OCI-LY7 (cell line): ENCODE data around the gene CRB2. TPM values are rescaled to one million over a fixed set of nuclear protein-coding genes. Genes with fewer than 3 reads are reported as not detected.

ENCODE experiments used
- BruUV-seq: library from RNA; stranded (reverse); fragments of 400-500 nt; replicated peaks from 2 replicates; lab custom pipeline; 2021; lab: Mats Ljungman, UMichigan
- CTCF ChIA-PET: fragments of 300-600 bp; sonication (Branson Sonifier 250); formaldehyde crosslinking; loops from one replicate; lab custom pipeline; 2022; ENCODE audit warnings: antibody characterized with exemption; ENCODE audit not compliant: unreplicated experiment; lab: Charles Lee
- POLR2A ChIA-PET: fragments of 300-600 bp; sonication (Branson Sonifier 250); formaldehyde crosslinking; loops from one replicate; lab custom pipeline; 2022; ENCODE audit warnings: antibody characterized with exemption; lab: Charles Lee
- DNase-seq: peaks from one replicate; pipeline ENCODE4 v3.0.0-alpha.2; 2015; ENCODE audit warnings: low spot score
- H2AFZ ChIP-seq: fragments of 200-600 bp; sonication (generic), shearing (Covaris generic); 2 replicates; pipeline ENCODE4 v1.6.1; 2014; ENCODE audit warnings: mild to moderate bottlenecking, antibody characterized with exemption, low read length, moderate library complexity
- H3K27ac ChIP-seq: fragments of 200-600 bp; sonication (generic); 2 replicates; pipeline ENCODE4 v1.5.1; 2014; ENCODE audit warnings: mixed run types, low read depth, mild to moderate bottlenecking, moderate library complexity, low read length, inconsistent platforms; ENCODE audit not compliant: poor library complexity, severe bottlenecking
- H3K36me3 ChIP-seq: fragments of 200-600 bp; sonication (generic); 2 replicates; pipeline ENCODE4 v1.6.1; 2014; ENCODE audit warnings: mild to moderate bottlenecking, antibody characterized with exemption, low read length, moderate library complexity, mixed read lengths; ENCODE audit not compliant: insufficient read depth
- H3K4me1 ChIP-seq: fragments of 200-600 bp; sonication (generic); 2 replicates; pipeline ENCODE4 v1.5.1; 2014; ENCODE audit warnings: mild to moderate bottlenecking, low read length; ENCODE audit not compliant: insufficient read depth, poor library complexity, severe bottlenecking
- H3K4me2 ChIP-seq: fragments of 200-600 bp; sonication (generic); 2 replicates; pipeline ENCODE4 v1.6.1; 2014; ENCODE audit warnings: mild to moderate bottlenecking, low read length
- H3K4me3 ChIP-seq: fragments of 200-600 bp; sonication (generic); 2 replicates; pipeline ENCODE4 v1.5.1; 2014; ENCODE audit warnings: mild to moderate bottlenecking, low read depth, low read length; ENCODE audit not compliant: poor library complexity, severe bottlenecking
- H3K79me2 ChIP-seq: fragments of 200-600 bp; sonication (generic); 2 replicates; pipeline ENCODE4 v1.6.1; 2016; ENCODE audit warnings: low read depth, mild to moderate bottlenecking, low read length, moderate library complexity, mixed read lengths; ENCODE audit not compliant: insufficient read depth
- H3K9me2 ChIP-seq: fragments of 200-600 bp; sonication (generic); 2 replicates; pipeline ENCODE4 v1.6.1; 2016; ENCODE audit warnings: mild to moderate bottlenecking, low read length, mixed read lengths; ENCODE audit not compliant: insufficient read depth
- H3K9me3 ChIP-seq: fragments of 200-600 bp; sonication (generic); 2 replicates; pipeline ENCODE4 v1.6.1; 2014; ENCODE audit warnings: mild to moderate bottlenecking, mixed run types, low read length, mixed read lengths
- H4K20me1 ChIP-seq: fragments of 200-600 bp; sonication (generic); 2 replicates; pipeline ENCODE4 v1.6.1; 2014; ENCODE audit warnings: mild to moderate bottlenecking, antibody characterized with exemption, low read length, moderate library complexity, mixed read lengths; ENCODE audit not compliant: insufficient read depth
- EZH2phosphoT487 ChIP-seq: fragments of 200-600 bp; sonication (generic); IDR thresholded peaks from 2 replicates; pipeline ENCODE4 v1.6.1; 2018; ENCODE audit warnings: low read depth, borderline replicate concordance, mild to moderate bottlenecking, mixed run types, antibody characterized with exemption, low read length, moderate library complexity, mixed read lengths
- intact Hi-C: fragments of 100-400 bp; cut with micrococcal nuclease; formaldehyde crosslinking; loops from one replicate; pipeline ENCODE4 v1.10.0; 2022; ENCODE audit not compliant: unreplicated experiment
- total RNA-seq, 2 experiments: library from RNA; depleted of rRNA in 1 of 2; stranded (reverse); fragments of >200 nt in 1 of 2; shearing (Covaris generic) in 1 of 2; gene quantifications; 2 replicates each; pipeline ENCODE4 v1.2.3, GENCODE V29; 2014 to 2022
- TF ChIP-seq, protein P1 (sequence below): fragments of 200-600 bp; sonication (generic); conservative IDR thresholded peaks from 2 replicates; pipeline ENCODE4 v1.5.1; 2014; ENCODE audit warnings: mild to moderate bottlenecking, antibody characterized with exemption, low read length, moderate library complexity, mixed read lengths

Gene CRB2
- total RNA-seq, 2 experiments from 2014 or later: 1.6 to 3.4 TPM

- no peaks in the 10 kb centered on the region for H3K79me2 ChIP-seq
- CTCF ChIA-PET: no interaction called here
- H2AFZ ChIP-seq: no peak overlapping the region
- no peaks in the 10 kb centered on the region for H3K9me2 ChIP-seq
- no peaks in the 10 kb centered on the region for H4K20me1 ChIP-seq
- POLR2A ChIA-PET: no interaction called here
- intact Hi-C loops: no loop called here
- H3K36me3 ChIP-seq: no peaks in the 10 kb centered on the region
- DNase-seq: no peak
- no peak overlapping the region for H3K4me2 ChIP-seq
- no TSS peak for BruUV-seq
- H3K4me1 ChIP-seq: peaks cover 3% of the 10 kb centered on the region
- TF ChIP-seq, protein P1, sequence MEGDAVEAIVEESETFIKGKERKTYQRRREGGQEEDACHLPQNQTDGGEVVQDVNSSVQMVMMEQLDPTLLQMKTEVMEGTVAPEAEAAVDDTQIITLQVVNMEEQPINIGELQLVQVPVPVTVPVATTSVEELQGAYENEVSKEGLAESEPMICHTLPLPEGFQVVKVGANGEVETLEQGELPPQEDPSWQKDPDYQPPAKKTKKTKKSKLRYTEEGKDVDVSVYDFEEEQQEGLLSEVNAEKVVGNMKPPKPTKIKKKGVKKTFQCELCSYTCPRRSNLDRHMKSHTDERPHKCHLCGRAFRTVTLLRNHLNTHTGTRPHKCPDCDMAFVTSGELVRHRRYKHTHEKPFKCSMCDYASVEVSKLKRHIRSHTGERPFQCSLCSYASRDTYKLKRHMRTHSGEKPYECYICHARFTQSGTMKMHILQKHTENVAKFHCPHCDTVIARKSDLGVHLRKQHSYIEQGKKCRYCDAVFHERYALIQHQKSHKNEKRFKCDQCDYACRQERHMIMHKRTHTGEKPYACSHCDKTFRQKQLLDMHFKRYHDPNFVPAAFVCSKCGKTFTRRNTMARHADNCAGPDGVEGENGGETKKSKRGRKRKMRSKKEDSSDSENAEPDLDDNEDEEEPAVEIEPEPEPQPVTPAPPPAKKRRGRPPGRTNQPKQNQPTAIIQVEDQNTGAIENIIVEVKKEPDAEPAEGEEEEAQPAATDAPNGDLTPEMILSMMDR: no peak
- no peak for TF ChIP-seq EZH2phosphoT487
- no peak overlapping the region for H3K4me3 ChIP-seq
- no peaks in the 10 kb centered on the region for H3K9me3 ChIP-seq
- H3K27ac ChIP-seq: no peak overlapping the region
Measured at GRCh38 chr9:123421186-123421585, 65.2 kb downstream of the CRB2 start.

DNA sequence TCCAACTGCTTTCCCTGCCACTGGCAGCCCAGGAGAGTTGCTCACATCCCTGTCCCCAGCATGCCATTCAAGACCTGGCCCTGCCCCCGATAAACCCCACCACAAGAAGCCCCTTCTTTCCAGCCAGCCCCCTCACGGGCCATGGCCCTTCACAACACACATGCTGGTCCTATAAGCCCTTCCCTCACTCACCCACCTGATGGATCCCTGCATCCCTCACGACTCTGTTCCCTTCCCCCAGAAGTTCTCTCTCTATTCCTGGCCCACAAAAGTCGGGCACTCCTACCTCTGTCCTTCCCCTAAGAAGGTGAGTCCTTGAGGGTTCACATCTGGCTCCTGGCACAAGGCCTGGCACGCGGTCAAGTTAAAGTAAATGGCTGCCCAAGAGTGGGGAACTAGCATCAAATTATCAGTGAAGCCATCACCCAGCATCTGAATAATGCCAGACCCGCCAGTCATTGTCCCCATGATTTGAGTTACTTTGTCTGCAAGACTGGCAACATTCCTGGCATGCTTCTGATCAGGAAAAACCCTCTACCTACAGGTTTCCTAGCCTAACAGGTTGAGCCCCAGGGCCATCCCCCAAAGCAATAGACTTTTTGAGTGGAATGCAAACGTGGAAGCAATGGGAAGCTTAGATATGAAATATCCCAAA is 65.9 kb downstream of the CRB2 start:
- Histone ChIP-seq H3K79me2 (no peaks in the 10 kb centered on the region), H3K27ac (no peak overlapping the region), H3K9me3 (no peaks in the 10 kb centered on the region), H3K4me1 (peaks cover 10% of the 10 kb centered on the region), H3K4me3 (no peak overlapping the region), H3K36me3 (no peaks in the 10 kb centered on the region), H2AFZ (no peak overlapping the region), H3K4me2 (no peak overlapping the region), H3K9me2 (no peaks in the 10 kb centered on the region), H4K20me1 (no peaks in the 10 kb centered on the region)
- POLR2A ChIA-PET: no interaction called here
- no TSS peak for BruUV-seq
- no peak for TF ChIP-seq EZH2phosphoT487
- TF ChIP-seq, protein P1: no peak
- intact Hi-C loops: no loop called here
- CTCF ChIA-PET: no interaction called here
- no peak for DNase-seq

DNA sequence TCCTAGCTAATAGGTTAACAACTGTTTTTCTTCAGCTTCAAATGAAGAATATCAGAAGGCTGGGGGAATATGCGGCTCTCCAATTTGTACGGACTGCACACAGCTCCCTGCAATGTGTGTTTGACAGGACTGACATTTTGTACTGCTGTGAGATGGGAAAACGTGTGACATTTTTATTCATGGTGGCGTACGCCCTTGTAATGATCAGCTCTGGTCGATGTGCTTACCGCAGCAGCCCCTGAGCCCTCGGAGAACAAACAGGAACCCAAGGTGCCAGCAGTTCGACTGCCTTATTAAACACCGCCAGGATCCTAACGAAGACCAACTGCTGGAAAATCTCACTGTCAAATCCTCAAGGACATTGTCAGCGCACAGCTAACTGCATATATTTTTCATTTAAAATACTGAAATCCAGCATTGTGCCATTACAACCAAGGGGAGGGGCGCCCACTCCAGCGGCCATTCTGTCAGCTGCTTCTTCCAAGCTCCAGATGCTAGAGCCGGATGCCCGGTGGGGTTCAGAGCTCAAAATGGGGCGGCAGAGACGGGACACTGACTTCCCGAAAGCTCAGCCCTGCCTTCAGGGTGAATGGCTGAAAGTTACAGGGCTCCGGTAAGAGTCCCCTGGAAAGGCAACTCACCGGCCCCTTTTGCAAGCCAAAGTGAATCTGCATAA is 66.8 kb downstream of the CRB2 start:
- peaks cover 11% of the 10 kb centered on the region for H3K4me1 ChIP-seq
- H3K9me3 ChIP-seq: no peaks in the 10 kb centered on the region
- DNase-seq: no peak
- no peak overlapping the region for H3K4me2 ChIP-seq
- H3K9me2 ChIP-seq: no peaks in the 10 kb centered on the region
- no peaks in the 10 kb centered on the region for H3K36me3 ChIP-seq
- no peaks in the 10 kb centered on the region for H4K20me1 ChIP-seq
- intact Hi-C loops: no loop called here
- no peak for TF ChIP-seq EZH2phosphoT487
- TF ChIP-seq, protein P1: no peak
- ChIA-PET CTCF (no interaction called here), POLR2A (interaction anchor here (0.6 kb wide), 1 partner anchor 431 kb away, joined by 4 read pairs; no protein-coding TSS in a partner anchor)
- no peak overlapping the region for H3K4me3 ChIP-seq
- no peak overlapping the region for H3K27ac ChIP-seq
- BruUV-seq: no TSS peak
- H2AFZ ChIP-seq: no peak overlapping the region
- no peaks in the 10 kb centered on the region for H3K79me2 ChIP-seq
